Measurements from ENCODE around the gene RASAL1. TPM values are rescaled to one million over a fixed set of nuclear protein-coding genes. Genes with fewer than 3 reads are reported as not detected.
"Not testable (repeated sequence)": the region's sequence is repeated elsewhere in the genome, so short reads cannot be mapped to it uniquely, and the experiment has no call there.

The RASAL1 gene
- total and polyA plus RNA-seq, 8 donors, result 0.79 to 12.1 (median 2.6) TPM

DNA sequence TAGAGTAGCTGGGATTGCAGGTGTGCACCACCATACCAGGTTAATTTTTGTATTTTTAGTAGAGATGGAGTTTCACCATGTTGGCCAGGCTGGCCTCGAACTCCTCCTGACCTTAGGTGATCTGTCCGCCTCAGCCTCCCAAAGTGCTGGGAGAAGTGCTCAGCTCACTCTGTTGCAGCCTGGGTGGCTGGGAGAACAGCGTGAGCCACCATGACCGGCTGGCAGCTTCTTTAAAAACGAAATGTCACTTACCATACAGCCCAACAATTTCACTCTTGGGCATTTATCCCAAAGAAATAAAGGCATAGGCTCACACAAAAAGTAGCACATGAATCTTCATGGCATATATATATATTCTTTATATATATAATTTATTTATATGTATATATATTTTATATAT, 9.2 kb upstream of the RASAL1 start:
- intact Hi-C loops (cut with DNase I), result no loop called here
- ATAC-seq, result no peak
- Histone ChIP-seq H3K36me3 (no peaks in the 10 kb centered on the region), H3K4me3 (no peak overlapping the region), H3K27ac (no peak overlapping the region), H3K4me1 (no peaks in the 10 kb centered on the region), H3K9me3 (no peaks in the 10 kb centered on the region), H3K27me3 (no peaks in the 10 kb centered on the region)
- WGBS, 2 donors, result 70 to 80% methylated on average over 5 of the region's 5 CpGs
- TF ChIP-seq, protein P1, sequence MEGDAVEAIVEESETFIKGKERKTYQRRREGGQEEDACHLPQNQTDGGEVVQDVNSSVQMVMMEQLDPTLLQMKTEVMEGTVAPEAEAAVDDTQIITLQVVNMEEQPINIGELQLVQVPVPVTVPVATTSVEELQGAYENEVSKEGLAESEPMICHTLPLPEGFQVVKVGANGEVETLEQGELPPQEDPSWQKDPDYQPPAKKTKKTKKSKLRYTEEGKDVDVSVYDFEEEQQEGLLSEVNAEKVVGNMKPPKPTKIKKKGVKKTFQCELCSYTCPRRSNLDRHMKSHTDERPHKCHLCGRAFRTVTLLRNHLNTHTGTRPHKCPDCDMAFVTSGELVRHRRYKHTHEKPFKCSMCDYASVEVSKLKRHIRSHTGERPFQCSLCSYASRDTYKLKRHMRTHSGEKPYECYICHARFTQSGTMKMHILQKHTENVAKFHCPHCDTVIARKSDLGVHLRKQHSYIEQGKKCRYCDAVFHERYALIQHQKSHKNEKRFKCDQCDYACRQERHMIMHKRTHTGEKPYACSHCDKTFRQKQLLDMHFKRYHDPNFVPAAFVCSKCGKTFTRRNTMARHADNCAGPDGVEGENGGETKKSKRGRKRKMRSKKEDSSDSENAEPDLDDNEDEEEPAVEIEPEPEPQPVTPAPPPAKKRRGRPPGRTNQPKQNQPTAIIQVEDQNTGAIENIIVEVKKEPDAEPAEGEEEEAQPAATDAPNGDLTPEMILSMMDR (IDR thresholded peaks at IDR 0.05), result no peak
- peak in 1 of 6 donors; percentile 13 for DNase-seq
- no peak for FAIRE-seq

DNA sequence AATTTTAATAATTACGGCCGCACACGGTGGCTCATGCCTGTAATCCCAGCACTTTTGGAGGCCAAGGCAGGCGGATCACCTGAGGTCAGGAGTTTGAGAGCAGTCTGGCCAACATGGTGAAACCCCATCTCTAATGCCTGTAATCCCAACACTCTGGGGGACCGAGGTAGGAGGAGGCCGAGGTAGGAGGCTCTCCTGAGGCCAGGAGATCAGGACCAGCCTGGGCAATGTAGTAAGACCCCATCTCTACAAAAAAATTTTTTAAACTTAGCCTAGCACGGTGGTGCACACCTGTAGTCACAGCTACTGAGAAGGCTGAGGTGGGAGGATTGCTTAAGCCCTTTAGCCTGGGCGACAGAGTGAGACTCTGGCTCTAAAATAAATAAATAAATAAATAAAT, 8.4 kb upstream of the RASAL1 start:
- TF ChIP-seq, protein P1 (IDR thresholded peaks at IDR 0.05), result no peak
- 86% methylated on average over 8 of the region's 8 CpGs for WGBS, 2 donors
- intact Hi-C loops (cut with DNase I), result no loop called here
- H3K4me3 ChIP-seq, result no peak overlapping the region
- no peaks in the 10 kb centered on the region for H3K27me3 ChIP-seq
- H3K4me1 ChIP-seq, result no peaks in the 10 kb centered on the region
- ATAC-seq (no peak), FAIRE-seq (no peak), DNase-seq (peak in 1 of 6 donors; percentile 5)
- H3K9me3 ChIP-seq, result no peaks in the 10 kb centered on the region
- H3K27ac ChIP-seq, result no peak overlapping the region
- H3K36me3 ChIP-seq, result no peaks in the 10 kb centered on the region

DNA sequence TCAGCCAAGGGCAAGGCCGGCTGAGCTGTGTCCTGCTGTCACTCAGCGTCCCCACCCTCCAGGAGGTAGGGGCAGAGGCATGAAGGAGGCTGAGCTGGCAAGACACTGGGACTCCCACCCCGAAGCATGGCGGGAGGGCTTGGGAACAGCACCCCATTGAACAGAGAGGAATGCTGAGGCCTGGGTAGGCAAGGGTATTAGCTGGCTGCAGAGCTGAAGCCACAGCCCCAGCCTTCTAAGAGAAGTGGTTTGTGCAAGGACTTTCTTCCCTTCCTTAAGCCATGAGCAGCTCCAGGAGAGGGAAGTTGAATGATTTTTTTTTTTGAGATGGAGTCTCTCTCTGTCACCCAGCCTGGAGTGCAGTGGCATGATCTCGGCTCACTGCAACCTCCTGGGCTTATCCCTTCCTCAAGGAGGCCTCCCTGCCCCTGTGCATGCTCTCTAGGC, 7.3 kb upstream of the RASAL1 start:
- ATAC-seq (peak; percentile 7 to 55 (median 37)), DNase-seq (peak in 1 of 6 donors; percentile 38), FAIRE-seq (no peak)
- intact Hi-C loops (cut with DNase I), result no loop called here
- Histone ChIP-seq H3K4me3 (no peak overlapping the region), H3K4me1 (no peaks in the 10 kb centered on the region), H3K27ac (peak overlapping the region; percentile 52 to 88 (median 84)), H3K27me3 (no peaks in the 10 kb centered on the region), H3K36me3 (no peaks in the 10 kb centered on the region), H3K9me3 (no peaks in the 10 kb centered on the region)
- WGBS, 2 donors, result 54 to 64% methylated on average over 5 of the region's 5 CpGs
- TF ChIP-seq, protein P1 (IDR thresholded peaks at IDR 0.05), result no peak

DNA sequence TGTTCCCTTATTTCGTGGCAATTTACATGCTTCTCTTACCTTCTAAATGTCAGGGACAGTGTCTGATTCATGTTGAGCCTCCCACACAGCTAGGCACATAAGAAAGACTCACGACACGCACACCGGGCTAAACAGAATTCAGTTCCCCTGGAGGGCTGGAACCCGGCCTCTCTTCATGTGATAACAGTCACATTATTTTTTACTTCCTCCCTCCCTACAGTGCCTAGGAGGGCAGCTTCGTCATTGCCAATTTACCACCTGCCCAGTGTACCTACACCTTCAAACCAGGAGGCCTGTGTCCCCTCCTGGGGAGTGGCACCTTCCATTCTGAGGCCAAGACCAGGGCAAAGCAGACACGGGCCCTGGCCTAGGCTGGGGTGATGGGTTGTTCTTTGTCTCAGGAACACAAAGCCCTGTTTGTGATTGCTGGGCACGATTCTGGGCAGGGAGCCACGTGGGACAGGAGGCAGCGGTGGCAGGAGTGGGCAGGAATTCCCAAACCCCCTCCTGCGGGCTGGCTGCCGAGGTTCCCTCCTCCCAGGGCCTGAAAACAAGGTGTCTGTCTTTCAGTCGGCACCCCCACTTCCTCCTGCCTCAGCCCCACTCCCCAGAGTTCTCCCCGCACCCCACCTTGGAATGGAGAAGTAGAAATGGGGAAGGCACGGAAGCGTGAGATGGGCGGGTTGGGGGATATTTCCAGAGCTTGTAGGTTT, 6.8 kb upstream of the RASAL1 start:
- ATAC-seq, result peak; percentile 79 to 90 (median 88)
- FAIRE-seq, result no peak
- intact Hi-C loops (cut with DNase I), result no loop called here
- Histone ChIP-seq H3K4me1 (no peaks in the 10 kb centered on the region), H3K4me3 (no peak overlapping the region), H3K27ac (peak overlapping the region; percentile 52 to 88 (median 84)), H3K27me3 (no peaks in the 10 kb centered on the region), H3K36me3 (no peaks in the 10 kb centered on the region), H3K9me3 (no peaks in the 10 kb centered on the region)
- 50% methylated on average over 17 of the region's 17 CpGs for WGBS, 2 donors
- DNase-seq, result peak in 5 of 6 donors; percentile 59 to 88 (median 76)
- TF ChIP-seq, protein P1 (IDR thresholded peaks at IDR 0.05), result no peak

DNA sequence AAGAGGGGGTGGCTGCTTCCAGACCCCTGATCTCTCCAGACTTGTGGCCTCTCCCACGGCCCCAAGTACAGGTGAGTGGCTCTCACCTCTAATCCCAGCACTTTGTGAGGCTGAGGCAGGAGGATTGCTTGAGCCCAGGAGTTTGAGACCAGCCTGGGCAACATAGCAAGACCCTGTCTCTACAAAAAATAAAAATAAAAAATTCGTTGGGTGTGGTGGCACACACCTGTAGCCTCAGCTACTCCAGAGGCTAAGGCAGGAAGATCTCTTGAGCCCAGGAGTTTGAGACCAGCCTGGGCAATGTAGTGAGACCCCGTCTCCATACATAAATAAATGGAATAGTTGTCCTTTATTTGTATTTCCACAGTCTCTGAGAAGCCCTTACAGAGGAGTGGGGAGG, 6.2 kb upstream of the RASAL1 start:
- H3K27me3 ChIP-seq; ATAC-seq; H3K9me3 ChIP-seq; H3K4me1 ChIP-seq; FAIRE-seq; H3K36me3 ChIP-seq; DNase-seq; H3K4me3 ChIP-seq; intact Hi-C loops (cut with DNase I): not testable (repeated sequence)
- WGBS, 2 donors, result 66 to 68% methylated on average over 3 of the region's 3 CpGs
- peak overlapping the region; percentile 52 to 88 (median 84) for H3K27ac ChIP-seq

Measured in pancreas (tissue), 10 donors.